BJ (cell line): ENCODE measurements around the gene RASL10B. TPM values are rescaled to one million over a fixed set of nuclear protein-coding genes. Genes with fewer than 3 reads are reported as not detected.

Source experiments
- CTCF ChIA-PET: fragments of 350-600 bp; formaldehyde crosslinking; extraction: SDS; loops from one replicate; lab custom pipeline; 2021; ENCODE audit warnings: antibody characterized with exemption, inconsistent platforms; lab: Yijun Ruan, JAX
- POLR2A ChIA-PET: fragments of 300-600 bp; sonication (Branson Sonifier 250); formaldehyde crosslinking; extraction: SDS; loops from one replicate; lab custom pipeline; 2021; ENCODE audit warnings: antibody characterized with exemption; lab: Charles Lee
- DNase-seq: peaks from one replicate; pipeline ENCODE4 v3.0.0-alpha.2; 2011; ENCODE audit warnings: low read depth
- H3K27me3 ChIP-seq: 2 replicates; pipeline ENCODE4 v1.6.0; 2011; ENCODE audit warnings: low read length; ENCODE audit not compliant: control insufficient read depth, insufficient read depth
- H3K36me3 ChIP-seq: 2 replicates; pipeline ENCODE4 v1.5.1; 2011; ENCODE audit warnings: low read length; ENCODE audit not compliant: control insufficient read depth, insufficient read depth
- H3K4me3 ChIP-seq: 2 replicates; pipeline ENCODE4 v1.5.1; 2011; ENCODE audit warnings: low read depth, mild to moderate bottlenecking, control low read depth, low read length
- polyA plus RNA-seq: library from polyadenylated mRNA; depleted of rRNA; stranded (reverse); fragments of >200 nt; gene quantifications from 2 replicates; pipeline ENCODE4 v1.2.3, GENCODE V29; 2011
- TF ChIP-seq, protein P1 (sequence below): IDR thresholded peaks from 2 replicates; pipeline ENCODE4 v1.5.1; 2011; ENCODE audit warnings: low read depth, mild to moderate bottlenecking, control low read depth, inconsistent platforms, low read length, moderate library complexity; ENCODE audit not compliant: insufficient read depth

Gene RASL10B
- polyA plus RNA-seq, 1 experiment, result 4.5 TPM

DNA sequence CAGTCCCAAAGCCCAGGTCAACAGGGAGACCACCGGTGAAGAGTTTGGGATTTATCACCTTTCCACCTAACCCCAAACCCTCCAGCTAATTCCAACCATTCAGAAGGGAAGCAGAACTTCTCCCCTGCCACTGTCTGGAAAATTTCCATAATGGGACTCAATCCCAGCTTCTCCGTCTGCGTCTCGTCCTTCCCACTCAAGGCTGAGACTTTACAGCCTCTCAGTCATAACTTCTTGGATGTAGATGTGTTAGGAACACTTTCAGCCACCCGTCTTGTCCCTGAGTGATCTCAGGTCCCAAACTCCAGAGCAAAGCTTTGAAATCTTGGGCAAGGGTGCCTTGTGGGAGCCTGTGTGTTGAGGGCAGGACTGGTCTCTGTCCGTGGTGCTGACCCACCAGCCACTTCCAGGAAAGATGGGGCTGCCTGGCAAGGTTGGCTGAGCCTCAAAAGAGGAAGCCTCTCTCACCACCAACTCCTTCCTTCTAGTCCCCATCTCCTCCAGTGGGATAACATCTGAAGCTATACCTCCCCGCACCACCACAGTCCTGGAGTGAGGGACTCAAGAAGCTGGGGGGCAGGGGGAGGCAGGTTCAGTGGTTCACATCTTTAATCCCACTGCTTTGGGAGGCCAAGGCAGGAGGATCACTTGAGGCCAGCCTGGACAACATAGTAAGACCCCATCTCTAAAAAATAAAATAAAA, 12.3 kb downstream of the RASL10B start:
- no peak overlapping the region for H3K4me3 ChIP-seq
- peaks cover 24% of the 10 kb centered on the region for H3K27me3 ChIP-seq
- CTCF ChIA-PET, result interaction anchor here (1.0 to 12.1 kb wide), 5 partner anchors 56 to 165 kb away, joined by 3 to 268 read pairs (median 3); partner anchors contain the start of genes PEX12 and TAF15
- DNase-seq, result no peak
- TF ChIP-seq, protein P1, sequence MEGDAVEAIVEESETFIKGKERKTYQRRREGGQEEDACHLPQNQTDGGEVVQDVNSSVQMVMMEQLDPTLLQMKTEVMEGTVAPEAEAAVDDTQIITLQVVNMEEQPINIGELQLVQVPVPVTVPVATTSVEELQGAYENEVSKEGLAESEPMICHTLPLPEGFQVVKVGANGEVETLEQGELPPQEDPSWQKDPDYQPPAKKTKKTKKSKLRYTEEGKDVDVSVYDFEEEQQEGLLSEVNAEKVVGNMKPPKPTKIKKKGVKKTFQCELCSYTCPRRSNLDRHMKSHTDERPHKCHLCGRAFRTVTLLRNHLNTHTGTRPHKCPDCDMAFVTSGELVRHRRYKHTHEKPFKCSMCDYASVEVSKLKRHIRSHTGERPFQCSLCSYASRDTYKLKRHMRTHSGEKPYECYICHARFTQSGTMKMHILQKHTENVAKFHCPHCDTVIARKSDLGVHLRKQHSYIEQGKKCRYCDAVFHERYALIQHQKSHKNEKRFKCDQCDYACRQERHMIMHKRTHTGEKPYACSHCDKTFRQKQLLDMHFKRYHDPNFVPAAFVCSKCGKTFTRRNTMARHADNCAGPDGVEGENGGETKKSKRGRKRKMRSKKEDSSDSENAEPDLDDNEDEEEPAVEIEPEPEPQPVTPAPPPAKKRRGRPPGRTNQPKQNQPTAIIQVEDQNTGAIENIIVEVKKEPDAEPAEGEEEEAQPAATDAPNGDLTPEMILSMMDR, result no peak
- POLR2A ChIA-PET, result no interaction called here
- no peaks in the 10 kb centered on the region for H3K36me3 ChIP-seq

DNA sequence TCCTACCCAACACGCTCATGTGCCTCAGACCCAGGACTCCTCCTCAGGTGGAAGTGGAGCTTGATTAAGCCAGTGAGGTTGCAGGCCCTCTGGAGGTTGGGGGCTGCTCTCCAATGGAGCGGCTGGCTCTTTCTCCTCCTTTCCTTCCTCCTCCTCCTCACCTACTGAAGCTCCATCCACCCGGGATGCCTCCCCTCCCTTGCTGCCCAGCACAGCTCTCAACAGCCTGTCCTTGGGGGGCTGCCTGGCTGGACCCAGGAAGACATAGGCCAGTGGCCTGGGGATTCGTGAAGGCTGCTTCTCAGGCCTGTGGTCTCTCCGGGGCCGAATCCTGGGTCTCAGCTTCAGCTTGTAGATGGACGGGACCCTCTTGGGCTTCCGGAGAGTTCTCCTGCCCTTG, 13.4 kb downstream of the RASL10B start:
- no peak overlapping the region for H3K4me3 ChIP-seq
- H3K27me3 ChIP-seq, result peaks cover 31% of the 10 kb centered on the region
- ChIA-PET CTCF (interaction anchor here (0.6 to 12.1 kb wide), 6 partner anchors 57 to 166 kb away, joined by 3 to 268 read pairs (median 3); partner anchors contain the start of genes PEX12 and TAF15), POLR2A (no interaction called here)
- H3K36me3 ChIP-seq, result no peaks in the 10 kb centered on the region
- TF ChIP-seq, protein P1, result no peak
- no peak for DNase-seq

DNA sequence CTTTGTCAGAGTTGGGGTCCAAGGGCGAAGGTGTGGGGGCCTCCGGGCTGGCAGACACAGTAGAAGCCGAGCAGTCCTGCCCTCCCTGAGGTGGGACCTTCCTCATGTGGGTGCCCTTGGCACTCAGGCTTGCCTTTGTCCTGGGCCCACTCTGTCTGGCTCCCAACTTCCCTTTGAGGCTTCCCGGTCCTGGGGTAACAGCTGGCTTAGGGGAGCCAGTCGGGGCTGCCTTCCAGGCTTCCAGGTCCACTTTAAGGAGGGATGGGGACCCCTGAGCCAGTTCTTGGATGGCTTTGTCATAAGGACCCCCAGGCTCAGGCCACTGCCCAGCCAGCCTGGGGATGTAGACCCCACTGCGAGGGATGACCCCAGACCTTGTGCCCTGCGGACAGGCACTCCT, 13.8 kb downstream of the RASL10B start:
- DNase-seq, result no peak
- Histone ChIP-seq H3K4me3 (no peak overlapping the region), H3K27me3 (peaks cover 28% of the 10 kb centered on the region), H3K36me3 (no peaks in the 10 kb centered on the region)
- TF ChIP-seq, protein P1, result no peak
- ChIA-PET CTCF (interaction anchor here (1.5 to 12.1 kb wide), 4 partner anchors 14 to 138 kb away, joined by 3 to 268 read pairs (median 16); partner anchors contain the start of genes RASL10B and TAF15), POLR2A (no interaction called here)

DNA sequence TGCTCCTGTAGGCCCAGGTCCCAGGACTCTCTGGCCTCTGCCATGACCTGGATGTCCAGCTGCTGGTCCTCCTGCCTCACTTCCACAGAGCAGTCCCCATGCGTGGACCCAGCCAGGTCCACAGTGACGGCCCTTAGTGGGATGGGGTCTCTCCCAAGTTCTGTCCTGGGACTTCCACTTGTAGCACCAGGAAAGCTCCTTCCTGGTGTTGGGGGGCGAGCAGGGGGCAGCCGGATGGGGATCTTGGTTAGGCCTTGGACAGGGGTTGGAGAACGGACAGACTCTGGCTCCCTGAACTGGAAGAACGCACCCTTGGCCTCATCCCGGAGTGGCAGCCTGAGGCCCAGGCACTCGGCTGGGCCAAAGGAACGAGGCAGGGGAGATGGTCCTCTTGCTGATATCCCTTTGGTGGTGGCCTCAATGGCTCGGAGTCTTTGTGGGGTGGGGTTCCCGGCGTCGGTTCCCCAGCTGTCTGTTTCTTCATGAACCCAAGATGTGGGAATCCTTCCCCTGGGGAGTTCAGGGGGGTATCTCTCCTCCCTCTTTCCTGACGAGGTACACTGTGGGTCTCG, 14.4 kb downstream of the RASL10B start:
- no peak for DNase-seq
- ChIA-PET POLR2A (no interaction called here), CTCF (interaction anchor here (0.7 to 12.1 kb wide), 6 partner anchors 15 to 190 kb away, joined by 3 to 268 read pairs (median 9); partner anchors contain the start of gene RASL10B)
- H3K4me3 ChIP-seq, result no peak overlapping the region
- H3K27me3 ChIP-seq, result peaks cover 22% of the 10 kb centered on the region
- TF ChIP-seq, protein P1, result no peak
- no peaks in the 10 kb centered on the region for H3K36me3 ChIP-seq

DNA sequence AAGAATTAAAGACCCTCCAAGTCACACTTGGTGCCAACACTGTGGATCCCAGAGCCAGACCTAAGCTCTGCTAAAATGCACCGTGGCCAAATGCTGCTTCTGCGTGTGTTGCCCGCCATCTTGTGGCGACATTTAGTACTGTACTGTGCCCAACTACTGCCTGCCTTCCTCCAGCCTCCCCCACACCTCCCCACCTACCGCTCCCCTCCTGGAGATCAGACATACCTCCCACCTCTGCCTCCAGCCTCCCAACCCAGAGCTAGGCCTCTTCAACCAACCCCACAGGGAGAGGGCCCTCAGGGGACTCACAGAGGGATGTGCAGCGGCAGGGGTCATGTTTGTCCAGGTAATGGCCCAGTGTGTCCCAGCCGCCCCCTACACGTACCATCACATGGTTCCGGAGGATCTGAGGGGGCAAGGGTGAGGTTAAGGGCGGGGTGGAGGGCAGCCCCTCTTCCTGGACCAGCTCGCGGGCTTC, 16.1 kb downstream of the RASL10B start:
- DNase-seq, result no peak
- Histone ChIP-seq H3K4me3 (no peak overlapping the region), H3K36me3 (no peaks in the 10 kb centered on the region), H3K27me3 (peaks cover 13% of the 10 kb centered on the region)
- ChIA-PET CTCF (interaction anchor here (0.6 to 12.1 kb wide), 63 partner anchors 9 to 752 kb away, joined by 3 to 268 read pairs (median 5); partner anchors contain the start of genes C17orf50, PEX12, RASL10B and SLFN12L), POLR2A (no interaction called here)
- TF ChIP-seq, protein P1, result peak; percentile 82
